SK-MEL-5 (cell line): Measurements from ENCODE around the gene FAM210B. TPM values are rescaled to one million over a fixed set of nuclear protein-coding genes. Genes with fewer than 3 reads are reported as not detected.
"Not testable (repeated sequence)": the region's sequence is repeated elsewhere in the genome, so short reads cannot be mapped to it uniquely, and the experiment has no call there.

ENCODE experiments used
- DNase-seq: peaks from one replicate; pipeline ENCODE4 v3.0.0-alpha.2; 2016; ENCODE audit warnings: low read depth, low spot score
- in situ Hi-C: cut with HindIII; loops from 2 replicates; pipeline ENCODE4 v1.10.0; 2016; ENCODE audit warnings: low sequenced_read_pairs, high pct_unique_total_duplicates, low pct_unique_long_range_greater_than_20kb
- polyA plus RNA-seq, 2 experiments: library from polyadenylated mRNA; depleted of rRNA; stranded (reverse); fragments of >200 nt; gene quantifications; 2 replicates each; pipeline ENCODE4 v1.2.3, GENCODE V29; 2015
- total RNA-seq: library from RNA; depleted of rRNA; stranded (reverse); fragments of >200 nt; shearing (Covaris generic); gene quantifications from 2 replicates; pipeline ENCODE4 v1.2.3, GENCODE V29; 2014; rRNA removed

The FAM210B gene
- 186 and 201 TPM in 2 replicates for total RNA-seq
- polyA plus RNA-seq (2015; cell fraction: cytosol; rRNA removed): 107 and 140 TPM in 2 replicates
- 36.0 and 39.3 TPM in 2 replicates for polyA plus RNA-seq (2015; cell fraction: nucleus; rRNA removed)

GRCh38 chr20:56358600-56359211 is at the start of gene FAM210B:
Gene FAM210B (plus strand): TSS chr20:56358974. CDS start chr20:56359006, 32 bp downstream.
- in situ Hi-C loops: no loop called here
- DNase-seq: peak; percentile 94

- in situ Hi-C loops: no loop called here
- DNase-seq: no peak
Measured at GRCh38 chr20:56316051-56316450, 42.7 kb upstream of the FAM210B start.

- DNase-seq: no peak
- in situ Hi-C loops: no loop called here
Measured at GRCh38 chr20:56316483-56316882, 42.3 kb upstream of the FAM210B start.

- DNase-seq: no peak
- in situ Hi-C loops: no loop called here
Measured at GRCh38 chr20:56322681-56323080, 36.1 kb upstream of the FAM210B start.

- DNase-seq: peak; percentile 56
- in situ Hi-C loops: no loop called here
Measured at GRCh38 chr20:56323206-56323605, 35.6 kb upstream of the FAM210B start.

GRCh38 chr20:56323656-56324055 is 35.1 kb upstream of the FAM210B start:
- in situ Hi-C loops: no loop called here

GRCh38 chr20:56324806-56325205 is 34.0 kb upstream of the FAM210B start:
- no peak for DNase-seq
- in situ Hi-C loops: no loop called here

More at GRCh38 chr20:56323656-56324055, 35.1 kb upstream of the FAM210B start:
- DNase-seq: no peak

- DNase-seq: peak; percentile 21
- in situ Hi-C loops: no loop called here
Measured at GRCh38 chr20:56328861-56329260, 29.9 kb upstream of the FAM210B start.

- in situ Hi-C loops, DNase-seq: not testable (repeated sequence)
Measured at GRCh38 chr20:56336709-56337108, 22.1 kb upstream of the FAM210B start.

- no peak for DNase-seq
- in situ Hi-C loops: no loop called here
Measured at GRCh38 chr20:56342783-56343182, 16.0 kb upstream of the FAM210B start.

GRCh38 chr20:56343861-56344381 is 14.9 kb upstream of the FAM210B start:
- DNase-seq: peak; percentile 71
- in situ Hi-C loops: no loop called here

- no peak for DNase-seq
- in situ Hi-C loops: no loop called here
Measured at GRCh38 chr20:56345911-56346310, 12.9 kb upstream of the FAM210B start.

GRCh38 chr20:56347628-56348304 is 11.0 kb upstream of the FAM210B start:
- in situ Hi-C loops: no loop called here
- DNase-seq: no peak

GRCh38 chr20:56348305-56348693 is 10.5 kb upstream of the FAM210B start:
- DNase-seq: peak; percentile 52
- in situ Hi-C loops: no loop called here

- no peak for DNase-seq
- in situ Hi-C loops: no loop called here
Measured at GRCh38 chr20:56348746-56349145, 10.0 kb upstream of the FAM210B start.

- no peak for DNase-seq
- in situ Hi-C loops: no loop called here
Measured at GRCh38 chr20:56350842-56351241, 7.9 kb upstream of the FAM210B start.

- no peak for DNase-seq
- in situ Hi-C loops: no loop called here
Measured at GRCh38 chr20:56352345-56353055, 6.3 kb upstream of the FAM210B start.

- in situ Hi-C loops: no loop called here
- no peak for DNase-seq
Measured at GRCh38 chr20:56353356-56353755, 5.4 kb upstream of the FAM210B start.
